GM21737 (cell line): ENCODE data around the gene CTIF.
"Not testable (repeated sequence)": the region's sequence is repeated elsewhere in the genome, so short reads cannot be mapped to it uniquely, and the experiment has no call there.

Experiments used
- ATAC-seq: cut with Tn5 transposase; IDR thresholded peaks from one replicate; pipeline ENCODE4 v1.9.1; 2021; ENCODE audit warnings: mild to moderate bottlenecking, moderate library complexity; ENCODE audit not compliant: unreplicated experiment

Gene CTIF

GRCh38 chr18:48638896-48639771 is 100.3 kb downstream of the CTIF start:
- ATAC-seq: no peak

- no peak for ATAC-seq
These were observed 101.1 kb downstream of the CTIF start for GRCh38 chr18:48639772-48640432.

- ATAC-seq: no peak
These were observed 101.9 kb downstream of the CTIF start for GRCh38 chr18:48640566-48641270.

DNA sequence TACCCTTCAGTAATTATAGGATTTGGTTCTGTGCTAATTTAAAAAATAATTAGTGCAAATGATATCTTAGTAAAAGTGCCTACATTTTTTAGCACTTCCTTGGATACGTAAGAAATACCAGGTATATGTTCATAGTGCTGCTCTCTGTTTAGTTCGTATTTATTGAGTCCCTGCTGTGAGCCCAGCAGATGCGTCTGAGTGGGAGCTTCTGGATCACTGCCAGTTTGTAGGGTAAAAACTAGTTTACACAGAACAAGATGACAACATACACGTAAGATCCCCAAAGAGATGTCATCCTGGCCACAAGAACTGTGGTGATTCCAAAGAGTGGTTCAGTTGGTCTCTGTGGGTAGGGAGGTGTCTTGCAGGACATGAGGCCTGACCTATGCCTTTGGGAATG is 103.2 kb downstream of the CTIF start:
- no peak for ATAC-seq

DNA sequence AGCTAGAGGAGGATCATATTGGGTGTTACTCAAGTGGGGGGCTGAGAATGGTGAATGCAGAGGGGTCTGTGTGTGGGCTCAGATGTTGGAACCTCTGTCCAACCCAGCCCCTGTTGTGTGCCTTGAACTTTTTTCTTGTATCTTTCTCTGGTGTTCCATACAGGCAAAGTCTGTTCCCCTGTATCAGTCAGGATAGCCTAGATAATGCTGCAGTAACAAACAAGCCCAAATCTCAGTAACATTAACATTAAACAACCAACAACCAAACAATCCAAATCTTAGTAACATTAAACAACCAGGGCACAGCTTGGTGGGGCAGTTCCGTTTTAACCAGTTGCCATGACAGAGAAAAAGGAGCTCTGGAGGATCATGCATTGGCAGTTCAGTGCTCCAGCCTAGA is 103.7 kb downstream of the CTIF start:
- ATAC-seq: no peak

GRCh38 chr18:48643262-48643661 is 104.4 kb downstream of the CTIF start:
- ATAC-seq: no peak

DNA sequence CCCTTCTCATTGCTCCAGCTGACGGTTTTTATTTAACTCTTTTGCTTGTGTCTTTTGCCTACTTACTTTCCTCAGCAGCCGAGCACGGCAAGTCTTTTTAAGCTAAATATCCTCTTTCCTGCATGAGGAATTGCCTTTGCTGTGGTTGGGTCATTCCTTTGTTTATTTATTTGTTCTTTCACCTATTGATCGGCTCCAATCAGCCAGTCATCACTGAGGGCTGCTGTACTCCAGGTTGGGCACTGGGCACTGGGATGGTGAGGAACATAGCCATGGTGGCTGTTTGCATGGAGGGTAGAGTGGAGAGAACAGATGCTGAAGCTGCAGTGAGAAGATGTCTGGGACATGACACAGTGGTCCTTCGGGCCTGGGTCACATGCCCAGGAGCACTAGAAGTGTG is 105.2 kb downstream of the CTIF start:
- ATAC-seq: no peak

DNA sequence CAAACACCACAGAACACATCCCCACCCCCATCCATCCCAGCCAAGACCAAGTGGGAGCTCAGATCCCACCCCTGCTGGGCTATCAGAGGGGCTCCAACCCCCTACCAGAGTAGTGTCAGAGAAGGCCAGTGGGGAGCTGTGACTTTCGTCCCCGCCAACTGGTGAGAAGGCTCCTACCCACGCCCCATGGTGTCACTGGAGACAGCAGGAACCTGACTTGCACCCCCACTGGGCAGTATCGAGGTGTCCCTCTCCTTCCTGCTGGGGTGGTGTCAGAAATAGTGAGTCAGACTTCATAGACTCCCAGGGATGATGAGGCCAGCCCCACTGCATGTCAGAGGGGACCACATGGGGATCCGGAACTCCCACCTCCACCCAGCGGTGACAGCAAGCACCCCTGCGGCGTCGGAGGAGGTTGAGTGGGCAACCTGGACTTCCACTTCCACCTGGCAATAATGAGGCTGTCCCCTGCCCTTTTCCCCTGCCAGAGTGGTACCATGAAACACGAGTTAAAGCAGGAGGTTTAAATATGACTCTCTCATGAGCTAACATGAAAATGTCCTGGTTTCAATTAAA is 106.7 kb downstream of the CTIF start:
- no peak for ATAC-seq

GRCh38 chr18:48646976-48647375 is 108.1 kb downstream of the CTIF start:
- no peak for ATAC-seq

- ATAC-seq: no peak
These were observed 110.4 kb downstream of the CTIF start for GRCh38 chr18:48649231-48649630.

DNA sequence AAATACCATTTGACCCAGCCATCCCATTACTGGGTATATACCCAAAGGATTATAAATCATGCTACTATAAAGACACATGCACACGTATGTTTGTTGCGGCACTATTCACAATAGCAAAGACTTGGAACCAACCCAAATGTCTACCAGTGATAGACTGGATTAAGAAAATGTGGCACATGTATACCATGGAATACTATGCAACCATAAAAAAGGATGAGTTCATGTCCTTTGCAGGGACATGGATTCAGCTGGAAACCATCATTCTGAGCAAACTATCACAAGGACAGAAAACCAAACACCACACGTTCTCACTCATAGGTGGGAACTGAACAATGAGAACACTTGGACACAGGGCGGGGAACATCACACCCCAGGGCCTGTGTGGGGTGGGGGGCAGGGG is 115.8 kb downstream of the CTIF start:
- not testable (repeated sequence) for ATAC-seq

DNA sequence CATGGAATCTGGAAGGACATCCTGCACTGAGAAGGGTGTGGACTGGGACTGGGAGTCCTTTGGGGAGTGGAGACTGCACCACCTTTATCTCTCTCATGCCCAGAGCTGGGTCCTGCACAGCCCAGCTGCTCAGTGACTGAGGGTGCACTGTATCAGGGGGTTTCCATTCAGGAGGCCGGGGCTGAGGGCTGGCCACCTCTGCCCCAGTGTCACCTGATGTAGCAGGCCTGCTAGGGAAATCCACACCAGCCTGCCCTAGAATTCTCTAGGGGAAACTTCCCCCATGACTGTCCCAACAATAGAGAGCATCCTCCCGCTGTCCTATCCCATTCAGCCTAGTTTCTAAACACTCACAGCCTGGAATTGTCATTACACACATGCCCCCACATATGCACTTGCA is 116.7 kb downstream of the CTIF start:
- no peak for ATAC-seq

- no peak for ATAC-seq
These were observed 117.3 kb downstream of the CTIF start for GRCh38 chr18:48656176-48656575.

- no peak for ATAC-seq
These were observed 117.8 kb downstream of the CTIF start for GRCh38 chr18:48656582-48656981.

GRCh38 chr18:48657447-48658120 is 118.8 kb downstream of the CTIF start:
- ATAC-seq: no peak

DNA sequence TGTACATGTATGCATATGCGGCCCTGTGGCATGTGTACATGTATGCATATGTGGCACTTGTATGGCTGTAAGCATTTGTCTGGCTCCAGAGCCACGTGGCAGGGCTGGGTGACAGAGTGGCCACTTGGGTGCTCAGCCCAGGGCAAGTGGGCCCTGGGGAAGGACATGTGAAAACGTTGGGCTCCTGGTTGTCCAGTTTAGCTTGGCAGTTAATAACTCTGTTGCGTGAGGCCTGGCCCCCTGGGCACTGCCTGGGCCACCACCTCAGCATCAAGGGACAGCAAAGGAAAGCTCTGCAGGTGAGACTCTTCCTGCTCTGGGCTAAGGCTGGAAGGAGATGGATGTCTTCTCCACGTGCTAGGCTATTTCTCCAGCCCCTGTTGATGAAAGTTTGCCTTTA is 119.9 kb downstream of the CTIF start:
- ATAC-seq: no peak

GRCh38 chr18:48659188-48660009 is 120.6 kb downstream of the CTIF start:
- no peak for ATAC-seq

DNA sequence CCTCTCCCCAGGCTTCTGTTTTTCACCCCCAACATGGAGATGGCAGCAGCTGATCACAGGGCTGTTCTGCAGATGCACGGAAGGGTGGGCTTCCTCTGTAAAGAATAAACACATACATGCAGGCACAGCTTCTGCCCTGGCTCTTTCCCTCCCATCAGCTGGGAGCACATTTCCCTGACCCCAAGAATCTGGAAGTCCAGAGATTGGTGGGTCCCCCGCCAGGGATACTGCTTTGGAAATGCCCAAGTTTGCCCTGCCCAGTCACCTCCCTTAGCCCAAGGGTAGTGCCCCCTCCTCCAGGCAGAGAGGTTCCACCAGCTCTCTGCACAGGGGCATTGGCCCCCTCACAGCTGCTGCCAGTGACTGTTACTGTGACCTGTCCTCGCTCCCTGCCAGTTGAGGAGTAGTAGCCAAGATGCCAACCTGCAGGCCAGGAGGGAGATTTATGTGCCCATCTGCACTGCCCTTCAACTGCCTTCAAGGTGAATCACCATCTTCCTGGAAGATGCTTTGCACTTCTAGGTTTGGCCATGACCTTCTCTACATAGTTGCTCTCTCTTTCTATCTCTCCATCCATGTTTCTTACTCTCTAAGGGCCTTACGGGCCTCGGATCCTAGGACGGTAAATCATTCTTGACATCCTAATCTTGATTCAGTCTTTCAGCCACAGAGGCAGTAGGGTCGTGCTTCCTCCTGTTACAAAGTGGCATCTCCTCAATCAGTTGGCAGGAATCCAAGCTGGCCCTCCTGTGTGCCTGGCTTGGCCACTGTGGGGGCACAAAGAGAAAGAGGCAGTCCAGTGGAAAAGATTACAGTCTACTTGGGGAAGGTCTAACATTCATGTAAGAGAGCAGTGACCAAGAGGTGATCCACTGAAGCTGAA is 121.8 kb downstream of the CTIF start:
- ATAC-seq: no peak

GRCh38 chr18:48661421-48661820 is 122.6 kb downstream of the CTIF start:
- ATAC-seq: no peak
